HEK293 (cell line): Measurements from ENCODE around the gene NT5DC4.

Source experiments
- CTCF ChIA-PET: fragments of 350-600 bp; formaldehyde crosslinking; extraction: SDS; loops from one replicate; lab custom pipeline; 2021; ENCODE audit warnings: antibody characterized with exemption; lab: Yijun Ruan, JAX
- POLR2A ChIA-PET: fragments of 300-600 bp; formaldehyde crosslinking; extraction: SDS; loops from one replicate; lab custom pipeline; 2020; ENCODE audit warnings: antibody characterized with exemption, inconsistent platforms; lab: Yijun Ruan, JAX
- H3K27ac ChIP-seq: fragments of 200-500 bp; sonication (Bioruptor generic); 2 replicates; pipeline ENCODE4 v1.5.1; 2014; ENCODE audit warnings: low read depth, low read length, control low read depth, inconsistent platforms; ENCODE audit errors: extremely low read depth
- H3K36me3 ChIP-seq, 2 experiments: fragments of 200-500 bp in 1 of 2; sonication (Bioruptor generic) in 1 of 2; 1 replicate in 1 of 2; 2 replicates in 1 of 2; pipeline ENCODE4 v1.5.1; 2014 to 2017; ENCODE audit warnings: inconsistent platforms in 2 of 2, low read length in 2 of 2; ENCODE audit not compliant: control insufficient read depth in 2 of 2, insufficient read depth in 1 of 2
- H3K4me1 ChIP-seq: fragments of 200-500 bp; sonication (Bioruptor generic); 2 replicates; pipeline ENCODE4 v1.5.1; 2014; ENCODE audit warnings: mild to moderate bottlenecking, low read length, inconsistent platforms; ENCODE audit not compliant: control insufficient read depth, insufficient read depth
- H3K4me3 ChIP-seq: 2 replicates; pipeline ENCODE4 v1.5.1; 2011; ENCODE audit warnings: low read depth, mild to moderate bottlenecking, control low read depth, low read length, moderate library complexity
- H3K9me3 ChIP-seq: fragments of 200-500 bp; sonication (Bioruptor generic); 2 replicates; pipeline ENCODE4 v1.5.1; 2014; ENCODE audit warnings: low read depth, low read length, inconsistent platforms; ENCODE audit not compliant: control insufficient read depth, insufficient read depth
- KLF9 ChIP-seq: fragments of 450-650 bp; formaldehyde crosslinking; IDR thresholded peaks from 2 replicates; pipeline ENCODE4 v1.5.1; 2016; ENCODE audit warnings: missing biosample characterization, missing genetic modification characterization, low read depth
- PRDM1 ChIP-seq: fragments of 450-650 bp; formaldehyde crosslinking; IDR thresholded peaks from 2 replicates; pipeline ENCODE4; 2016; ENCODE audit warnings: missing biosample characterization, missing genetic modification characterization
- SALL2 ChIP-seq: fragments of 450-650 bp; formaldehyde crosslinking; IDR thresholded peaks from 2 replicates; pipeline ENCODE4 v1.5.0; 2017; ENCODE audit warnings: missing biosample characterization, mild to moderate bottlenecking, missing genetic modification characterization, borderline replicate concordance
- WT1 ChIP-seq: fragments of 450-650 bp; formaldehyde crosslinking; IDR thresholded peaks from 2 replicates; pipeline ENCODE4 v1.5.1; 2016; ENCODE audit warnings: missing biosample characterization, missing genetic modification characterization
- ZBTB1 ChIP-seq: fragments of 450-650 bp; formaldehyde crosslinking; IDR thresholded peaks from 2 replicates; pipeline ENCODE4 v1.5.1; 2016; ENCODE audit warnings: missing biosample characterization, missing genetic modification characterization
- ZBTB8A ChIP-seq: fragments of 450-650 bp; formaldehyde crosslinking; IDR thresholded peaks from 2 replicates; pipeline ENCODE4 v1.5.1; 2016; ENCODE audit warnings: missing biosample characterization, missing genetic modification characterization
- ZNF175 ChIP-seq: fragments of 450-650 bp; formaldehyde crosslinking; IDR thresholded peaks from 2 replicates; pipeline ENCODE4 v1.5.1; 2016; ENCODE audit warnings: missing biosample characterization, missing genetic modification characterization
- ZNF239 ChIP-seq: fragments of 450-650 bp; formaldehyde crosslinking; IDR thresholded peaks from 2 replicates; pipeline ENCODE4 v1.5.1; 2016; ENCODE audit warnings: missing biosample characterization, missing genetic modification characterization
- ZNF24 ChIP-seq: fragments of 450-650 bp; formaldehyde crosslinking; IDR thresholded peaks from 2 replicates; pipeline ENCODE4 v1.5.1; 2016; ENCODE audit warnings: missing biosample characterization, missing genetic modification characterization
- ZNF341 ChIP-seq: fragments of 450-650 bp; formaldehyde crosslinking; IDR thresholded peaks from 2 replicates; pipeline ENCODE4; 2016; ENCODE audit warnings: low read depth, missing biosample characterization, missing genetic modification characterization
- ZNF350 ChIP-seq: fragments of 450-650 bp; formaldehyde crosslinking; IDR thresholded peaks from 2 replicates; pipeline ENCODE4 v1.5.0; 2017; ENCODE audit warnings: missing biosample characterization, mild to moderate bottlenecking, missing genetic modification characterization
- ZNF354C ChIP-seq: fragments of 450-650 bp; formaldehyde crosslinking; IDR thresholded peaks from 2 replicates; pipeline ENCODE4 v1.5.1; 2016; ENCODE audit warnings: missing biosample characterization, missing genetic modification characterization, low read depth, borderline replicate concordance
- ZNF366 ChIP-seq: fragments of 450-650 bp; formaldehyde crosslinking; conservative IDR thresholded peaks from 2 replicates; pipeline ENCODE4 v1.5.1; 2016; ENCODE audit warnings: missing biosample characterization, missing genetic modification characterization
- ZNF37A ChIP-seq: fragments of 450-650 bp; IDR thresholded peaks from 2 replicates; pipeline ENCODE4 v1.5.1; 2018; ENCODE audit warnings: missing biosample characterization, missing genetic modification characterization
- ZNF391 ChIP-seq: fragments of 450-650 bp; formaldehyde crosslinking; IDR thresholded peaks from 2 replicates; pipeline ENCODE4 v1.5.1; 2016; ENCODE audit warnings: low read depth, missing biosample characterization, missing genetic modification characterization, borderline replicate concordance
- ZNF529 ChIP-seq: fragments of 450-650 bp; formaldehyde crosslinking; IDR thresholded peaks from 2 replicates; pipeline ENCODE4 v1.5.1; 2017; ENCODE audit warnings: missing genetic modification characterization, missing biosample characterization; ENCODE audit not compliant: insufficient replicate concordance
- ZNF549 ChIP-seq: fragments of 450-650 bp; IDR thresholded peaks from 2 replicates; pipeline ENCODE4 v1.5.1; 2018; ENCODE audit warnings: missing biosample characterization, missing genetic modification characterization, mild to moderate bottlenecking, inconsistent platforms, moderate library complexity
- ZNF555 ChIP-seq: fragments of 450-650 bp; formaldehyde crosslinking; conservative IDR thresholded peaks from 2 replicates; pipeline ENCODE4 v1.5.1; 2017; ENCODE audit warnings: missing biosample characterization, mild to moderate bottlenecking, missing genetic modification characterization, inconsistent platforms
- ZNF596 ChIP-seq: fragments of 450-650 bp; IDR thresholded peaks from 2 replicates; pipeline ENCODE4 v1.5.0; 2018; ENCODE audit warnings: missing biosample characterization, mild to moderate bottlenecking, missing genetic modification characterization, moderate library complexity
- ZNF600 ChIP-seq: fragments of 450-650 bp; formaldehyde crosslinking; IDR thresholded peaks from 2 replicates; pipeline ENCODE4 v1.5.1; 2016; ENCODE audit warnings: missing biosample characterization, missing genetic modification characterization
- ZNF626 ChIP-seq: fragments of 450-650 bp; sonication (Bioruptor Pico); formaldehyde crosslinking; IDR thresholded peaks from 2 replicates; pipeline ENCODE4 v1.5.1; 2018; ENCODE audit warnings: missing biosample characterization, missing genetic modification characterization, inconsistent platforms
- ZNF654 ChIP-seq: fragments of 450-650 bp; formaldehyde crosslinking; IDR thresholded peaks from 2 replicates; pipeline ENCODE4 v1.5.1; 2016; ENCODE audit warnings: low read depth, missing biosample characterization, missing genetic modification characterization
- ZNF747 ChIP-seq: fragments of 450-650 bp; formaldehyde crosslinking; IDR thresholded peaks from 2 replicates; pipeline ENCODE4 v1.5.1; 2016; ENCODE audit warnings: missing biosample characterization, missing genetic modification characterization
- ZNF791 ChIP-seq: fragments of 450-650 bp; formaldehyde crosslinking; IDR thresholded peaks from 2 replicates; pipeline ENCODE4 v1.5.1; 2016; ENCODE audit warnings: missing biosample characterization, missing genetic modification characterization
- TF ChIP-seq, protein P1 (sequence below): sonication (generic); formaldehyde crosslinking; IDR thresholded peaks from 2 replicates; pipeline ENCODE4 v1.8.1; 2022; ENCODE audit warnings: mild to moderate bottlenecking, moderate library complexity, missing genetic modification reagents
- TF ChIP-seq, protein P2 (sequence below): fragments of 450-650 bp; formaldehyde crosslinking; IDR thresholded peaks from 2 replicates; pipeline ENCODE4 v1.5.1; 2016; ENCODE audit warnings: missing biosample characterization, missing genetic modification characterization
- TF ChIP-seq, protein P3 (sequence below): fragments of 450-650 bp; formaldehyde crosslinking; IDR thresholded peaks from 2 replicates; pipeline ENCODE4 v1.5.1; 2016; ENCODE audit warnings: missing biosample characterization, missing genetic modification characterization
- TF ChIP-seq, protein P4 (sequence below): fragments of 450-650 bp; formaldehyde crosslinking; IDR thresholded peaks from 2 replicates; pipeline ENCODE4 v1.5.1; 2016; ENCODE audit warnings: missing biosample characterization, missing genetic modification characterization

Gene NT5DC4

DNA sequence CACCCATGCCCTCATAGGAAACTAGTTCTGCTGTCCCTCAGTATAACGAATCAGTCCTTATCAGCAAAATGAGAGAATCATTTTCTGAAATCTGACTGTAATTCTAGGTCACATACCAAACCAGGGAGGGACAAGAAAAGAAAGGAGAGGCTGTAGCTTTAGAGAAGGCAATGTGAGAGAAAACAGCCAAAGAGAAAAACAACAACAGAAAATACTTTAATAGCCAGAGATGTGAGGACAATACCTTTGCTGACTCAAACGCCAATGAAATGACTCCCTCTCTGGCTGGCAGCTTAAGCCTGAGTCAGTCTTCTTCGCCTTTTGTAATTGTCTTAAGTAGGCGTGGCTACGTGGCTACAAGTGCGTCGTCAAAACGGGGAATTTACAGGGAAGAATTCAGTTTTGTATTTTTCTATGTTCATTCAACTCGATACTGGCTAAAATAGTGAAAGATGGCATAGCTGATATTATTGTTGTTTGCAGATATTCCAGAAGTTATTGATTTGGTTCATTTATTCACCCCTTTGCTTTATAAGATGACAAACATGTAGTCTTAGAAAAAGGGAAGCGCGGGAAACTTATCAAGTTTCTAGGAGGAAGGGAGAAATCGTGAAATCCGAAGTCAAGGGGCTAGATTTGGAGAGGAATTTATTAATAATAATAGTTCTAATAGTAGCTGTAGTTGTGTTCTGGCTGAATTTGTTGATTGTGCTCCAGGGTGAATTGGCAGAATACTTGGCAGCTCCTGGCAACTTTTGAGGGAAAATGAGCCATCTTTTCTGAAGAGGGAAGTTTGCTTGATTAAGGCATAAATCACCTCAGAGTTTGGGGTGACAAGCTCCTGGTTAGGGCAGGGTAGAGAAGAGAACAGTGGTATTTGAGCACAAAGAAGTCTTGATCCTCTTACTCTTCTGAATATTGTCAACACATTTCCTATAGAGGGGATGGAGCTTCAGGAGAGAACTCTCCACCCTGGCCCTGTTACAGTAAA lies 63.7 kb downstream of the NT5DC4 start, which contains the start of gene IL1A:
Gene IL1A, minus strand, starts transcription at position 295 of the 991 bp plus-strand sequence. CDS start 723 bp downstream, outside the sequence.
- POLR2A ChIA-PET = no interaction called here
- no peak for TF ChIP-seq ZNF239 (tag by site-specific recombination)
- no peak for TF ChIP-seq SALL2
- no peak for TF ChIP-seq ZNF24 (tag by site-specific recombination)
- TF ChIP-seq ZBTB1 = no peak
- no peak for TF ChIP-seq ZNF354C (tag by site-specific recombination)
- no peak for TF ChIP-seq ZNF341 (tag by site-specific recombination)
- TF ChIP-seq, protein P1, sequence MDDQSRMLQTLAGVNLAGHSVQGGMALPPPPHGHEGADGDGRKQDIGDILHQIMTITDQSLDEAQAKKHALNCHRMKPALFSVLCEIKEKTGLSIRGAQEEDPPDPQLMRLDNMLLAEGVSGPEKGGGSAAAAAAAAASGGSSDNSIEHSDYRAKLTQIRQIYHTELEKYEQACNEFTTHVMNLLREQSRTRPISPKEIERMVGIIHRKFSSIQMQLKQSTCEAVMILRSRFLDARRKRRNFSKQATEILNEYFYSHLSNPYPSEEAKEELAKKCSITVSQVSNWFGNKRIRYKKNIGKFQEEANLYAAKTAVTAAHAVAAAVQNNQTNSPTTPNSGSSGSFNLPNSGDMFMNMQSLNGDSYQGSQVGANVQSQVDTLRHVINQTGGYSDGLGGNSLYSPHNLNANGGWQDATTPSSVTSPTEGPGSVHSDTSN (CRISPR knock-in tag) = no peak
- peak; percentile 19; the same call in 1 of the 2 replicates for TF ChIP-seq PRDM1 (tag by site-specific recombination)
- no peak for TF ChIP-seq ZNF350
- TF ChIP-seq ZNF596 = no peak
- TF ChIP-seq ZNF529 (tag by site-specific recombination) = no peak
- TF ChIP-seq ZNF626 (tag by site-specific recombination) = no peak
- TF ChIP-seq KLF9 (tag by site-specific recombination) = peak; percentile 25; the same call in 1 of the 2 replicates
- no peak for TF ChIP-seq ZBTB8A
- CTCF ChIA-PET = interaction anchor here (1.4 kb wide), 1 partner anchor 35 kb away, joined by 4 read pairs; no protein-coding TSS in a partner anchor
- Histone ChIP-seq H3K27ac (no peak within 1 kb of the TSS), H3K9me3 (no peaks in the 10 kb centered on the region), H3K36me3 (no peaks in the 10 kb centered on the region), H3K4me3 (no peak within 1 kb of the TSS; the same call in 1 of the 2 replicates), H3K4me1 (no peaks in the 10 kb centered on the region)

DNA sequence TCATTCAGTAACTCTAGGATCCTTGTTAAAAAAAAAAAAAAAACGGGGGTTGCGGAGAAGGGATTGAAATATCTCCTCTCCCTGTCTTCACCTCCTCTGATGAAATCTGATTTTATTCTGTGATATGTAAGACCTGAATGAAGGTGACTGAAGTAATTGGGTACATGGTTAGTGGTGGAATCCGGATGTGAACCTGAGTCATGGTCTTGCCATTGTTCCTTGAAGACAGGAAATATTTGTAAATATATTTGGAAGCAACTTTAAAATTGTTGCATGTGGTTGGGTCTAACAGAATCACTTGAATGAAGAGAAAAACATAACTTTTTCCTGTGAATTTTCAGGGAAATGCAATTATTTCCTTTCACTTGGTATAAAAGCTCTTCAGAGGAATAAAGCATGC lies 66.5 kb downstream of the NT5DC4 start:
- Histone ChIP-seq H3K4me3 (no peak overlapping the region), H3K9me3 (no peaks in the 10 kb centered on the region), H3K36me3 (no peaks in the 10 kb centered on the region), H3K27ac (no peak overlapping the region), H3K4me1 (no peaks in the 10 kb centered on the region)
- CTCF ChIA-PET = interaction anchor here (0.7 kb wide), 1 partner anchor 37 kb away, joined by 3 read pairs; no protein-coding TSS in a partner anchor
- POLR2A ChIA-PET = no interaction called here
- no peak for TF ChIP-seq ZNF175 (tag by site-specific recombination)
- no peak for TF ChIP-seq ZNF37A (tag by site-specific recombination)
- no peak for TF ChIP-seq ZNF549
- TF ChIP-seq, protein P2, sequence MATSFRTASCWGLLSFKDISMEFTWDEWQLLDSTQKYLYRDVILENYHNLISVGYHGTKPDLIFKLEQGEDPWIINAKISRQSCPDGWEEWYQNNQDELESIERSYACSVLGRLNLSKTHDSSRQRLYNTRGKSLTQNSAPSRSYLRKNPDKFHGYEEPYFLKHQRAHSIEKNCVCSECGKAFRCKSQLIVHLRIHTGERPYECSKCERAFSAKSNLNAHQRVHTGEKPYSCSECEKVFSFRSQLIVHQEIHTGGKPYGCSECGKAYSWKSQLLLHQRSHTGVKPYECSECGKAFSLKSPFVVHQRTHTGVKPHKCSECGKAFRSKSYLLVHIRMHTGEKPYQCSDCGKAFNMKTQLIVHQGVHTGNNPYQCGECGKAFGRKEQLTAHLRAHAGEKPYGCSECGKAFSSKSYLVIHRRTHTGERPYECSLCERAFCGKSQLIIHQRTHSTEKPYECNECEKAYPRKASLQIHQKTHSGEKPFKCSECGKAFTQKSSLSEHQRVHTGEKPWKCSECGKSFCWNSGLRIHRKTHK (tag by site-specific recombination) = no peak
- TF ChIP-seq ZNF555 (tag by site-specific recombination) = no peak
- TF ChIP-seq ZNF791 (tag by site-specific recombination) = no peak
- no peak for TF ChIP-seq ZNF391
- TF ChIP-seq, protein P3, sequence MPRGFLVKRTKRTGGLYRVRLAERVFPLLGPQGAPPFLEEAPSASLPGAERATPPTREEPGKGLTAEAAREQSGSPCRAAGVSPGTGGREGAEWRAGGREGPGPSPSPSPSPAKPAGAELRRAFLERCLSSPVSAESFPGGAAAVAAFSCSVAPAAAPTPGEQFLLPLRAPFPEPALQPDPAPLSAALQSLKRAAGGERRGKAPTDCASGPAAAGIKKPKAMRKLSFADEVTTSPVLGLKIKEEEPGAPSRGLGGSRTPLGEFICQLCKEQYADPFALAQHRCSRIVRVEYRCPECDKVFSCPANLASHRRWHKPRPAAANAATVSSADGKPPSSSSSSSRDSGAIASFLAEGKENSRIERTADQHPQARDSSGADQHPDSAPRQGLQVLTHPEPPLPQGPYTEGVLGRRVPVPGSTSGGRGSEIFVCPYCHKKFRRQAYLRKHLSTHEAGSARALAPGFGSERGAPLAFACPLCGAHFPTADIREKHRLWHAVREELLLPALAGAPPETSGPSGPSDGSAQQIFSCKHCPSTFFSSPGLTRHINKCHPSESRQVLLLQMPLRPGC (tag by site-specific recombination) = no peak
- TF ChIP-seq ZBTB1 = no peak
- TF ChIP-seq ZNF366 (tag by site-specific recombination) = no peak
- no peak for TF ChIP-seq WT1 (tag by site-specific recombination)
- TF ChIP-seq ZNF747 = no peak
- no peak for TF ChIP-seq ZNF654
- TF ChIP-seq, protein P4, sequence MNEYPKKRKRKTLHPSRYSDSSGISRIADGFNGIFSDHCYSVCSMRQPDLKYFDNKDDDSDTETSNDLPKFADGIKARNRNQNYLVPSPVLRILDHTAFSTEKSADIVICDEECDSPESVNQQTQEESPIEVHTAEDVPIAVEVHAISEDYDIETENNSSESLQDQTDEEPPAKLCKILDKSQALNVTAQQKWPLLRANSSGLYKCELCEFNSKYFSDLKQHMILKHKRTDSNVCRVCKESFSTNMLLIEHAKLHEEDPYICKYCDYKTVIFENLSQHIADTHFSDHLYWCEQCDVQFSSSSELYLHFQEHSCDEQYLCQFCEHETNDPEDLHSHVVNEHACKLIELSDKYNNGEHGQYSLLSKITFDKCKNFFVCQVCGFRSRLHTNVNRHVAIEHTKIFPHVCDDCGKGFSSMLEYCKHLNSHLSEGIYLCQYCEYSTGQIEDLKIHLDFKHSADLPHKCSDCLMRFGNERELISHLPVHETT (tag by site-specific recombination) = no peak
- TF ChIP-seq ZNF600 (tag by site-specific recombination) = no peak
